ENCODE results near the gene TEDC1.

The TEDC1 gene

GRCh38 chr14:105450864-105451720 lies 40.0 kb upstream of the TEDC1 start:
- no peak for DNase-seq (ENCODE audit: low spot score in 2 of 2)
- ATAC-seq (replicated peaks; ENCODE audit: extremely low read depth, poor library complexity, severe bottlenecking): no peak
- H3K4me3 Mint-ChIP-seq: no peak overlapping the region
- H3K36me3 Mint-ChIP-seq (ENCODE audit: insufficient read depth): peaks cover 7% of the 10 kb centered on the region
- no peaks in the 10 kb centered on the region for H3K27me3 Mint-ChIP-seq
- H3K9me3 Mint-ChIP-seq: no peaks in the 10 kb centered on the region
- H3K27ac Mint-ChIP-seq (ENCODE audit: low read depth): no peak overlapping the region
- H3K4me1 Mint-ChIP-seq: peaks cover 10% of the 10 kb centered on the region

GRCh38 chr14:105452963-105453362 lies 38.1 kb upstream of the TEDC1 start:
- H3K36me3 Mint-ChIP-seq (ENCODE audit: insufficient read depth): peaks cover 5% of the 10 kb centered on the region
- DNase-seq (ENCODE audit: low spot score in 2 of 2) (no peak), ATAC-seq (replicated peaks; ENCODE audit: extremely low read depth, poor library complexity, severe bottlenecking) (no peak)
- no peak overlapping the region for H3K4me3 Mint-ChIP-seq
- H3K9me3 Mint-ChIP-seq: no peaks in the 10 kb centered on the region
- H3K27me3 Mint-ChIP-seq: no peaks in the 10 kb centered on the region
- H3K4me1 Mint-ChIP-seq: peaks cover 7% of the 10 kb centered on the region
- H3K27ac Mint-ChIP-seq (ENCODE audit: low read depth): no peak overlapping the region

GRCh38 chr14:105453847-105454246 lies 37.2 kb upstream of the TEDC1 start:
- no peak for DNase-seq (ENCODE audit: low spot score in 2 of 2)
- no peak for ATAC-seq (replicated peaks; ENCODE audit: extremely low read depth, poor library complexity, severe bottlenecking)
- Mint-ChIP-seq H3K9me3 (no peaks in the 10 kb centered on the region), H3K36me3 (ENCODE audit: insufficient read depth) (peaks cover 5% of the 10 kb centered on the region), H3K4me1 (no peaks in the 10 kb centered on the region), H3K27me3 (no peaks in the 10 kb centered on the region), H3K27ac (ENCODE audit: low read depth) (no peak overlapping the region), H3K4me3 (no peak overlapping the region)

- H3K4me3 Mint-ChIP-seq: no peak overlapping the region
- H3K36me3 Mint-ChIP-seq (ENCODE audit: insufficient read depth): peaks cover 5% of the 10 kb centered on the region
- no peaks in the 10 kb centered on the region for H3K27me3 Mint-ChIP-seq
- ATAC-seq (replicated peaks; ENCODE audit: extremely low read depth, poor library complexity, severe bottlenecking) (no peak), DNase-seq (ENCODE audit: low spot score in 2 of 2) (no peak)
- no peaks in the 10 kb centered on the region for H3K9me3 Mint-ChIP-seq
- H3K27ac Mint-ChIP-seq (ENCODE audit: low read depth): no peak overlapping the region
- no peaks in the 10 kb centered on the region for H3K4me1 Mint-ChIP-seq
Observed at GRCh38 chr14:105455086-105455640, 35.9 kb upstream of the TEDC1 start.

GRCh38 chr14:105455766-105456660 lies 35.0 kb upstream of the TEDC1 start:
- Mint-ChIP-seq H3K27me3 (no peaks in the 10 kb centered on the region), H3K9me3 (no peaks in the 10 kb centered on the region), H3K4me1 (no peaks in the 10 kb centered on the region), H3K27ac (ENCODE audit: low read depth) (no peak overlapping the region), H3K4me3 (no peak overlapping the region), H3K36me3 (ENCODE audit: insufficient read depth) (peaks cover 5% of the 10 kb centered on the region)
- no peak for DNase-seq (ENCODE audit: low spot score in 2 of 2)
- no peak for ATAC-seq (replicated peaks; ENCODE audit: extremely low read depth, poor library complexity, severe bottlenecking)

GRCh38 chr14:105456736-105457617 lies 34.1 kb upstream of the TEDC1 start:
- H3K36me3 Mint-ChIP-seq (ENCODE audit: insufficient read depth): peaks cover 5% of the 10 kb centered on the region

GRCh38 chr14:105458010-105458409 lies 33.0 kb upstream of the TEDC1 start:
- DNase-seq (ENCODE audit: low spot score in 2 of 2) (no peak), ATAC-seq (replicated peaks; ENCODE audit: extremely low read depth, poor library complexity, severe bottlenecking) (no peak)
- peaks cover 5% of the 10 kb centered on the region for H3K36me3 Mint-ChIP-seq (ENCODE audit: insufficient read depth)
- H3K27ac Mint-ChIP-seq (ENCODE audit: low read depth): no peak overlapping the region
- H3K9me3 Mint-ChIP-seq: no peaks in the 10 kb centered on the region
- H3K27me3 Mint-ChIP-seq: no peaks in the 10 kb centered on the region
- no peak overlapping the region for H3K4me3 Mint-ChIP-seq
- no peaks in the 10 kb centered on the region for H3K4me1 Mint-ChIP-seq

More at GRCh38 chr14:105456736-105457617, 34.1 kb upstream of the TEDC1 start:
- Mint-ChIP-seq H3K27ac (ENCODE audit: low read depth) (no peak overlapping the region), H3K27me3 (no peaks in the 10 kb centered on the region), H3K4me3 (no peak overlapping the region), H3K4me1 (no peaks in the 10 kb centered on the region), H3K9me3 (no peaks in the 10 kb centered on the region)
- ATAC-seq (replicated peaks; ENCODE audit: extremely low read depth, poor library complexity, severe bottlenecking) (no peak), DNase-seq (ENCODE audit: low spot score in 2 of 2) (no peak)

- Mint-ChIP-seq H3K9me3 (no peaks in the 10 kb centered on the region), H3K4me3 (no peak overlapping the region), H3K4me1 (no peaks in the 10 kb centered on the region), H3K36me3 (ENCODE audit: insufficient read depth) (peaks cover 5% of the 10 kb centered on the region), H3K27ac (ENCODE audit: low read depth) (no peak overlapping the region), H3K27me3 (no peaks in the 10 kb centered on the region)
- ATAC-seq (replicated peaks; ENCODE audit: extremely low read depth, poor library complexity, severe bottlenecking): no peak
- DNase-seq (ENCODE audit: low spot score in 2 of 2): no peak
Observed at GRCh38 chr14:105458571-105458970, 32.5 kb upstream of the TEDC1 start.

- Mint-ChIP-seq H3K27ac (ENCODE audit: low read depth) (no peak overlapping the region), H3K4me1 (no peaks in the 10 kb centered on the region), H3K9me3 (no peaks in the 10 kb centered on the region), H3K36me3 (ENCODE audit: insufficient read depth) (peaks cover 8% of the 10 kb centered on the region), H3K27me3 (no peaks in the 10 kb centered on the region), H3K4me3 (no peak overlapping the region)
- DNase-seq (ENCODE audit: low spot score in 2 of 2): no peak
- ATAC-seq (replicated peaks; ENCODE audit: extremely low read depth, poor library complexity, severe bottlenecking): no peak
Observed at GRCh38 chr14:105460116-105460515, 30.9 kb upstream of the TEDC1 start.

- Mint-ChIP-seq H3K27ac (ENCODE audit: low read depth) (no peak overlapping the region), H3K4me1 (no peaks in the 10 kb centered on the region), H3K36me3 (ENCODE audit: insufficient read depth) (peaks cover 6% of the 10 kb centered on the region), H3K4me3 (no peak overlapping the region), H3K27me3 (no peaks in the 10 kb centered on the region), H3K9me3 (no peaks in the 10 kb centered on the region)
- ATAC-seq (replicated peaks; ENCODE audit: extremely low read depth, poor library complexity, severe bottlenecking): no peak
- no peak for DNase-seq (ENCODE audit: low spot score in 2 of 2)
Observed at GRCh38 chr14:105460616-105461015, 30.4 kb upstream of the TEDC1 start.

GRCh38 chr14:105461903-105462302 lies 29.1 kb upstream of the TEDC1 start:
- Mint-ChIP-seq H3K27ac (ENCODE audit: low read depth) (no peak overlapping the region), H3K4me1 (no peaks in the 10 kb centered on the region), H3K27me3 (no peaks in the 10 kb centered on the region), H3K9me3 (no peaks in the 10 kb centered on the region), H3K36me3 (ENCODE audit: insufficient read depth) (peaks cover 6% of the 10 kb centered on the region), H3K4me3 (no peak overlapping the region)
- no peak for DNase-seq (ENCODE audit: low spot score in 2 of 2)
- ATAC-seq (replicated peaks; ENCODE audit: extremely low read depth, poor library complexity, severe bottlenecking): no peak

GRCh38 chr14:105464501-105464900 lies 26.5 kb upstream of the TEDC1 start:
- no peak for ATAC-seq (replicated peaks; ENCODE audit: extremely low read depth, poor library complexity, severe bottlenecking)
- Mint-ChIP-seq H3K4me3 (no peak overlapping the region), H3K27ac (ENCODE audit: low read depth) (no peak overlapping the region), H3K9me3 (no peaks in the 10 kb centered on the region), H3K4me1 (no peaks in the 10 kb centered on the region), H3K36me3 (ENCODE audit: insufficient read depth) (peaks cover 6% of the 10 kb centered on the region), H3K27me3 (no peaks in the 10 kb centered on the region)
- DNase-seq (ENCODE audit: low spot score in 2 of 2): no peak

Measured in central memory CD8-positive, alpha-beta T cell (primary cell).